ENCODE data around the gene DPH3. TPM values are rescaled to one million over a fixed set of nuclear protein-coding genes. Genes with fewer than 3 reads are reported as not detected.
A peak's percentile ranks its signal among the peaks of the same experiment; 100 is the strongest.

Gene DPH3
- total RNA-seq, 4 donors from 2014 or later = 16.7 to 33.7 (median 30.4) TPM

- ATAC-seq (ENCODE audit: low FRiP score) = no peak
These were observed 20.8 kb downstream of the DPH3 start for GRCh38 chr3:16243706-16244490.

DNA sequence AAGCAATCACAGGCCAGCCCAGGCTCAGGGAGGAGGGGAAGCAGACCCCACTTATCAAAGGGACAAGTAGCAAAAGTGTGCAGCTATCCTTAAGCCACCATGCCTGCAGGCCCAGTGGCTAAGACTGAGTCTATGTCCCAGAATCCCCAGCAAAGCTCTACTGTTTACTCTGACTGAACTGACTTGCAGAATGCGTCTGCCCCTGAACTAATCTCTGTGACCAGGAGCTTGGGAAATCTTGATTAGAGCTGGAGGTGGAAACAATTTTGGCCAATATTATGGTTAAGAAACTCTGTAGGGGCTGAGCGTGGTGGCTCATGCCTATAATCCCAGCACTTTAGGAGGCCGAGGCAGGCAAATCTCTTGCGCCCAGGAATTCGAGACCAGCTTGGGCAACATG lies 22.6 kb downstream of the DPH3 start:
- DNase-seq (ENCODE audit: low spot score) = no peak

More at GRCh38 chr3:16243706-16244490, 20.8 kb downstream of the DPH3 start:
- TF ChIP-seq, protein P1, sequence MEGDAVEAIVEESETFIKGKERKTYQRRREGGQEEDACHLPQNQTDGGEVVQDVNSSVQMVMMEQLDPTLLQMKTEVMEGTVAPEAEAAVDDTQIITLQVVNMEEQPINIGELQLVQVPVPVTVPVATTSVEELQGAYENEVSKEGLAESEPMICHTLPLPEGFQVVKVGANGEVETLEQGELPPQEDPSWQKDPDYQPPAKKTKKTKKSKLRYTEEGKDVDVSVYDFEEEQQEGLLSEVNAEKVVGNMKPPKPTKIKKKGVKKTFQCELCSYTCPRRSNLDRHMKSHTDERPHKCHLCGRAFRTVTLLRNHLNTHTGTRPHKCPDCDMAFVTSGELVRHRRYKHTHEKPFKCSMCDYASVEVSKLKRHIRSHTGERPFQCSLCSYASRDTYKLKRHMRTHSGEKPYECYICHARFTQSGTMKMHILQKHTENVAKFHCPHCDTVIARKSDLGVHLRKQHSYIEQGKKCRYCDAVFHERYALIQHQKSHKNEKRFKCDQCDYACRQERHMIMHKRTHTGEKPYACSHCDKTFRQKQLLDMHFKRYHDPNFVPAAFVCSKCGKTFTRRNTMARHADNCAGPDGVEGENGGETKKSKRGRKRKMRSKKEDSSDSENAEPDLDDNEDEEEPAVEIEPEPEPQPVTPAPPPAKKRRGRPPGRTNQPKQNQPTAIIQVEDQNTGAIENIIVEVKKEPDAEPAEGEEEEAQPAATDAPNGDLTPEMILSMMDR (IDR thresholded peaks at IDR 0.05) = no peak
- DNase-seq (ENCODE audit: low spot score) = no peak

DNA sequence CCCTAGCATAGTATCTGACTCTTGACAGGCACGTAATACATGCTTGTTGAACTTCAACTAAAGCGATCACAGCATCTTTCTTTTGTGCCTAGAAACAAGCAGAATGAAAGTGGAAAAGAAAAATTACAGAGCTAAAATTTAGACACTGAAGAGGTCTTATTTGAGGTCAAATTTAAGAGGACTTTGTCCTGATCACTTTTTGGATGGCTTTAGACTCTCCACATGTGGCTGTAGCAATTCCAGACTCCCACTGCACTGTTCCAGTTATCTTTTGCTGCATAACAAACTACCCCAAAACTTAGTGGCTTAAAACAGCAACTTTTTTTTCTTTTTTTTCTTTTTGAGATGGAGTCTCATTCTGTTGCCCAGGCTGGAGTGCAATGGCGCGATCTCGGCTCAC lies 23.5 kb downstream of the DPH3 start:
- DNase-seq (ENCODE audit: low spot score) (no peak), ATAC-seq (ENCODE audit: low FRiP score) (no peak)
- TF ChIP-seq, protein P1 (IDR thresholded peaks at IDR 0.05) = no peak

More for the DNA sequence above, 22.6 kb downstream of the DPH3 start:
- TF ChIP-seq, protein P1 (IDR thresholded peaks at IDR 0.05) = no peak
- ATAC-seq (ENCODE audit: low FRiP score) = no peak

GRCh38 chr3:16240229-16241023 lies 24.3 kb downstream of the DPH3 start:
- TF ChIP-seq, protein P1 (IDR thresholded peaks at IDR 0.05) = no peak
- peak; percentile 75 for ATAC-seq (ENCODE audit: low FRiP score)
- no peak for DNase-seq (ENCODE audit: low spot score)

DNA sequence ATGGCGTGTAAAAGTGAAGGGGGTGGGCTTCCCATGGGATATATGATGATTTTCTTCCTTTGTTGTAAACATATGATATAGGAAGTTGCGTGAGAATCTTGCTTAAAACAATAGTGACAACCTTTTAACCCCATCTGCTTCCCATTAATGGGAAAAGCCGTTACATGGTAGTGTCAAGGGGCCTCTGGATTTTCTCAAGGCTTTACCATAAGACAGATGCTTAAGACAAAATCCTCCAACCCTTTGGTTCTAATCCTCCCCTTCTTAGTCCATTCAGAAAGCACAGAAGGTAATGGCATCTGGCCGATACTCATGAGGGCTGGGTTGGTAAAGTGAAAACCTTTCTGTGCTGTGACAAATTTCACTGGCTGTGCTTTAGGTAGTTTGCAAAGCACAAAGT lies 25.0 kb downstream of the DPH3 start:
- DNase-seq (ENCODE audit: low spot score) = no peak
- ATAC-seq (ENCODE audit: low FRiP score) = no peak
- TF ChIP-seq, protein P1 (IDR thresholded peaks at IDR 0.05) = no peak

- ATAC-seq (ENCODE audit: low FRiP score) (no peak), DNase-seq (ENCODE audit: low spot score) (no peak)
- TF ChIP-seq, protein P1 (IDR thresholded peaks at IDR 0.05) = no peak
These were observed 25.5 kb downstream of the DPH3 start for GRCh38 chr3:16239086-16239770.
